ENCODE data around the gene MFSD11. TPM values are rescaled to one million over a fixed set of nuclear protein-coding genes. Genes with fewer than 3 reads are reported as not detected.
A peak's percentile ranks its signal among the peaks of the same experiment; 100 is the strongest.

The MFSD11 gene
- total RNA-seq, 2 experiments from 2014 or later = 17.0 to 17.6 TPM

DNA sequence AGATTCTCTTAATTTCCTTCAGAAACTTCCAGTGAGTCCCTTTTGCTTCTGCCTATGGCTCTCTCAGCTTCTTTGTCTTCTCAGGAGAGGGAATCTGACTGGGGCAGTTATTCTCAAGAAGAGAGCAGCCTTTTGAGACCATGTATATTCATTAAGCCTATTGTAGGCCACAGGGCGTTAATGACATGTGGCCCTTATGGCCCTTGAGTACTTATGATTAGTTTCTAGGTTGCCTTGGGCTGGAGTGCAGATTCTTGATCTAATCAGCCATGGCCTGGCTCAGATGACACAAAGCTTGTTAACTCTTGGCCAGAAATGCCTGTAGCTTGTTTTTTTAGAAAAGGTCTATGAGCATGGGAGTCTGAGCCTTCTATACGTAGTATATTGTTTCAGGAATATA is 17.4 kb downstream of the MFSD11 start:
- ATAC-seq = no peak
- DNase-seq = no peak
- intact Hi-C loops (cut with micrococcal nuclease) = no loop called here
- Mint-ChIP-seq H3K27ac (no peak overlapping the region), H3K27me3 (no peaks in the 10 kb centered on the region), H3K4me1 (ENCODE audit: low read depth) (peaks cover 18% of the 10 kb centered on the region), H3K9me3 (no peaks in the 10 kb centered on the region), H3K4me3 (no peak overlapping the region), H3K36me3 (ENCODE audit: low read depth) (peaks cover 11% of the 10 kb centered on the region)
- TF ChIP-seq CTCF (IDR thresholded peaks at IDR 0.05) = no peak
- POLR2A ChIA-PET = interaction anchor here (0.6 to 0.7 kb wide), 3 partner anchors 16 to 75 kb away, joined by 3 read pairs; no protein-coding TSS in a partner anchor
- CTCF ChIA-PET = no interaction called here

- DNase-seq (no peak), ATAC-seq (no peak)
- no peak for TF ChIP-seq CTCF (IDR thresholded peaks at IDR 0.05)
- Mint-ChIP-seq H3K4me3 (no peak overlapping the region), H3K27me3 (no peaks in the 10 kb centered on the region), H3K27ac (no peak overlapping the region), H3K9me3 (no peaks in the 10 kb centered on the region), H3K36me3 (ENCODE audit: low read depth) (peaks cover 10% of the 10 kb centered on the region), H3K4me1 (ENCODE audit: low read depth) (peaks cover 15% of the 10 kb centered on the region)
- ChIA-PET CTCF (no interaction called here), POLR2A (interaction anchor here (0.7 kb wide), 1 partner anchor 22 kb away, joined by 3 read pairs; no protein-coding TSS in a partner anchor)
- intact Hi-C loops (cut with micrococcal nuclease) = no loop called here
Observed at GRCh38 chr17:76757256-76757655, 19.3 kb downstream of the MFSD11 start.

GRCh38 chr17:76758570-76758969 is 20.7 kb downstream of the MFSD11 start:
- Mint-ChIP-seq H3K4me1 (ENCODE audit: low read depth) (peaks cover 5% of the 10 kb centered on the region), H3K9me3 (no peaks in the 10 kb centered on the region), H3K36me3 (ENCODE audit: low read depth) (peaks cover 10% of the 10 kb centered on the region), H3K27me3 (no peaks in the 10 kb centered on the region), H3K4me3 (no peak overlapping the region), H3K27ac (no peak overlapping the region)
- ChIA-PET POLR2A (interaction anchor here (0.6 to 1.7 kb wide), 5 partner anchors 14 to 86 kb away, joined by 3 to 6 read pairs (median 4); no protein-coding TSS in a partner anchor), CTCF (interaction anchor here (1.4 kb wide), 1 partner anchor 45 kb away, joined by 3 read pairs; no protein-coding TSS in a partner anchor)
- DNase-seq (no peak), ATAC-seq (no peak)
- intact Hi-C loops (cut with micrococcal nuclease) = no loop called here
- TF ChIP-seq CTCF (IDR thresholded peaks at IDR 0.05) = no peak

GRCh38 chr17:76772842-76773525 is 35.1 kb downstream of the MFSD11 start:
- Mint-ChIP-seq H3K9me3 (no peaks in the 10 kb centered on the region), H3K27me3 (no peaks in the 10 kb centered on the region), H3K4me1 (ENCODE audit: low read depth) (peaks cover 16% of the 10 kb centered on the region), H3K36me3 (ENCODE audit: low read depth) (peaks cover 49% of the 10 kb centered on the region), H3K27ac (peak overlapping the region; percentile 92), H3K4me3 (peak overlapping the region; percentile 65)
- peak; percentile 100 for ATAC-seq
- CTCF ChIA-PET = interaction anchor here (1.1 to 1.2 kb wide), 2 partner anchors 59 to 95 kb away, joined by 3 to 4 read pairs; partner anchors contain the start of gene MGAT5B
- POLR2A ChIA-PET = interaction anchor here (0.6 to 1.7 kb wide), 6 partner anchors 14 to 46 kb away, joined by 3 to 6 read pairs (median 4); partner anchors contain the start of gene MFSD11
- intact Hi-C loops (cut with micrococcal nuclease) = no loop called here
- DNase-seq = peak; percentile 71
- TF ChIP-seq CTCF (IDR thresholded peaks at IDR 0.05) = no peak

- Mint-ChIP-seq H3K4me3 (no peak overlapping the region), H3K36me3 (ENCODE audit: low read depth) (peaks cover 46% of the 10 kb centered on the region), H3K27me3 (no peaks in the 10 kb centered on the region), H3K27ac (no peak overlapping the region), H3K9me3 (no peaks in the 10 kb centered on the region), H3K4me1 (ENCODE audit: low read depth) (peaks cover 16% of the 10 kb centered on the region)
- no peak for DNase-seq
- intact Hi-C loops (cut with micrococcal nuclease) = no loop called here
- ATAC-seq = no peak
- TF ChIP-seq CTCF (IDR thresholded peaks at IDR 0.05) = no peak
- ChIA-PET POLR2A (interaction anchor here (0.8 kb wide), 1 partner anchor 37 kb away, joined by 3 read pairs; no protein-coding TSS in a partner anchor), CTCF (no interaction called here)
Observed at GRCh38 chr17:76775021-76775600, 37.2 kb downstream of the MFSD11 start.
